Measurements from ENCODE around the gene NOS3. TPM values are rescaled to one million over a fixed set of nuclear protein-coding genes. Genes with fewer than 3 reads are reported as not detected.

The NOS3 gene
- total and polyA plus RNA-seq, 9 of the 15 experiments (the other 6 are each of a cell fraction or from before 2014, with no cell fraction given): 1.1 to 121 (median 23.6) TPM

DNA sequence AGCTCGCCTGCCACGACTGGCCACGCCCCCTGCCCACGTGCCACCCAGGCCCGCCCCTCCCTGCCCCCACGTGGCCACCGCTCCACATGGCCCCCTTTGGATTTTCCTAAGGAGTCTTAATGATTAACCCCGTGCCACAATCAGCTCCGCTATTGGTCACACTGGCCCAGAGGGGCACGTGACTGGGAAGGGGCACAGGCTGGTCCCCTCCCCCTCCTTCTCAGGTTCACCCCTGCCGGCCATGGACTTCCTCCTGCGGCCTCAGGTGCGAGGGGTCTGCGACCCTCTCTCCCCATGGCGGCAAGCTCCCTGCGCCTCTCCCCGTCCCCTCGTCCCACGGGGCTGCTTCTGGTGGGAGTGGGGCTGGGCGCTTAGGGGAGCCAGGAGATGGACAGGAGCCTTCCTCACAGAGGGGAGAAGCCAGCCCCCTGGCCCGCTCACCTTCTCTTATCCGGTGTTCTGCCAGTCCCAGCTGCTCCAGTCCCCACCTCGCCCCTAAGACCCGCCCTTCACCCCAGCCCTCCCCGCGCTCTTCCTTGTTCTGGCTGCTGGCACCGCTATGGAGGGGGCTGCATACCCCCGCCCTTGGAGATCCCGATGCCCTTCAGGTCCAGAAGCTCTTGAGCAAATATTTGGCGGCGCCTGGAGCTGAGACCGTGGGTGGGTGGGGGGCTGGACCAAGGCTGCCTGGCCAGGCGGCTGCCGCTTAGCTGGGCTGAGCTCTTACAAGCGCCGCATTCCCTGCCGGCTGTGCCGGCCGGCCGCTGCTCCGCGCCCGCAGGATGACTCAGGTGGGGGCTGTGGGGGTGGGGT, 71.8 kb downstream of the NOS3 start (continued):
- TF ChIP-seq ELK1 (CRISPR knock-in tag; IDR thresholded peaks at IDR 0.05): no peak
- 0 out of 2 replicates have a peak, but pooled peaks have one; percentile 29 for TF ChIP-seq ZNF395 (CRISPR knock-in tag; IDR thresholded peaks at IDR 0.05)
- TF ChIP-seq, protein P1, sequence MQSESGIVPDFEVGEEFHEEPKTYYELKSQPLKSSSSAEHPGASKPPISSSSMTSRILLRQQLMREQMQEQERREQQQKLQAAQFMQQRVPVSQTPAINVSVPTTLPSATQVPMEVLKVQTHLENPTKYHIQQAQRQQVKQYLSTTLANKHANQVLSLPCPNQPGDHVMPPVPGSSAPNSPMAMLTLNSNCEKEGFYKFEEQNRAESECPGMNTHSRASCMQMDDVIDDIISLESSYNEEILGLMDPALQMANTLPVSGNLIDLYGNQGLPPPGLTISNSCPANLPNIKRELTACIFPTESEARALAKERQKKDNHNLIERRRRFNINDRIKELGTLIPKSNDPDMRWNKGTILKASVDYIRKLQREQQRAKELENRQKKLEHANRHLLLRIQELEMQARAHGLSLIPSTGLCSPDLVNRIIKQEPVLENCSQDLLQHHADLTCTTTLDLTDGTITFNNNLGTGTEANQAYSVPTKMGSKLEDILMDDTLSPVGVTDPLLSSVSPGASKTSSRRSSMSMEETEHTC (IDR thresholded peaks at IDR 0.05): peak; percentile 39; the same call in 1 of the 2 replicates
- TF ChIP-seq, protein P2, sequence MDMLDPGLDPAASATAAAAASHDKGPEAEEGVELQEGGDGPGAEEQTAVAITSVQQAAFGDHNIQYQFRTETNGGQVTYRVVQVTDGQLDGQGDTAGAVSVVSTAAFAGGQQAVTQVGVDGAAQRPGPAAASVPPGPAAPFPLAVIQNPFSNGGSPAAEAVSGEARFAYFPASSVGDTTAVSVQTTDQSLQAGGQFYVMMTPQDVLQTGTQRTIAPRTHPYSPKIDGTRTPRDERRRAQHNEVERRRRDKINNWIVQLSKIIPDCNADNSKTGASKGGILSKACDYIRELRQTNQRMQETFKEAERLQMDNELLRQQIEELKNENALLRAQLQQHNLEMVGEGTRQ (CRISPR knock-in tag; IDR thresholded peaks at IDR 0.05): peak; percentile 95
- TF ChIP-seq HMGXB4 (CRISPR knock-in tag; IDR thresholded peaks at IDR 0.05): peak; percentile 22; the same call in 1 of the 2 replicates
- no peak for TF ChIP-seq NUFIP1 (IDR thresholded peaks at IDR 0.05; ENCODE audit: partially characterized antibody)
- 0 out of 2 replicates have a peak, but pooled peaks have one; percentile 36 for TF ChIP-seq NFE2 (IDR thresholded peaks at IDR 0.05; ENCODE audit: low read depth)
- TF ChIP-seq JUND (IDR thresholded peaks at IDR 0.05; ENCODE audit: borderline replicate concordance, low read depth, low read length): peak; percentile 62
- no peak; the same call in 2 of the 3 replicates for TF ChIP-seq JUND (tag; IDR thresholded peaks at IDR 0.05; ENCODE audit: borderline replicate concordance, low read depth, low read length)
- peak in 1 of 2 experiments; percentile 54; a peak in 1 of 4 replicates for TF ChIP-seq ZNF639 (CRISPR knock-in tag; conservative IDR thresholded peaks at IDR 0.05 in 1 of 2, IDR thresholded peaks at IDR 0.05 in 1 of 2)
- no peak for TF ChIP-seq PBX2 (CRISPR knock-in tag; IDR thresholded peaks at IDR 0.05; ENCODE audit: low read depth)
- TF ChIP-seq PBX2 (tag; conservative IDR thresholded peaks at IDR 0.05; ENCODE audit: low read depth): no peak
- TF ChIP-seq CBX1 (IDR thresholded peaks at IDR 0.05; ENCODE audit: low read depth): peak; percentile 1; the same call in 1 of the 2 replicates
- TF ChIP-seq MIER1 (IDR thresholded peaks at IDR 0.05; ENCODE audit: low read depth): peak; percentile 44; the same call in 1 of the 2 replicates

Data from K562 (cell line).